ENCODE measurements around the gene GMPPA.

GMPPA gene

GRCh38 chr2:219527076-219527394, 28.3 kb downstream of the GMPPA start:
- Histone ChIP-seq H3K27ac (no peak overlapping the region), H3K4me3 (no peak overlapping the region)
- TF ChIP-seq, protein P1, sequence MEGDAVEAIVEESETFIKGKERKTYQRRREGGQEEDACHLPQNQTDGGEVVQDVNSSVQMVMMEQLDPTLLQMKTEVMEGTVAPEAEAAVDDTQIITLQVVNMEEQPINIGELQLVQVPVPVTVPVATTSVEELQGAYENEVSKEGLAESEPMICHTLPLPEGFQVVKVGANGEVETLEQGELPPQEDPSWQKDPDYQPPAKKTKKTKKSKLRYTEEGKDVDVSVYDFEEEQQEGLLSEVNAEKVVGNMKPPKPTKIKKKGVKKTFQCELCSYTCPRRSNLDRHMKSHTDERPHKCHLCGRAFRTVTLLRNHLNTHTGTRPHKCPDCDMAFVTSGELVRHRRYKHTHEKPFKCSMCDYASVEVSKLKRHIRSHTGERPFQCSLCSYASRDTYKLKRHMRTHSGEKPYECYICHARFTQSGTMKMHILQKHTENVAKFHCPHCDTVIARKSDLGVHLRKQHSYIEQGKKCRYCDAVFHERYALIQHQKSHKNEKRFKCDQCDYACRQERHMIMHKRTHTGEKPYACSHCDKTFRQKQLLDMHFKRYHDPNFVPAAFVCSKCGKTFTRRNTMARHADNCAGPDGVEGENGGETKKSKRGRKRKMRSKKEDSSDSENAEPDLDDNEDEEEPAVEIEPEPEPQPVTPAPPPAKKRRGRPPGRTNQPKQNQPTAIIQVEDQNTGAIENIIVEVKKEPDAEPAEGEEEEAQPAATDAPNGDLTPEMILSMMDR (IDR thresholded peaks at IDR 0.05): no peak
- no peak for DNase-seq (ENCODE audit: low spot score)

GRCh38 chr2:219527472-219527871, 28.8 kb downstream of the GMPPA start:
- TF ChIP-seq, protein P1 (IDR thresholded peaks at IDR 0.05): no peak
- no peak overlapping the region for H3K4me3 ChIP-seq
- DNase-seq (ENCODE audit: low spot score): no peak
- no peak overlapping the region for H3K27ac ChIP-seq

GRCh38 chr2:219530048-219530963, 31.6 kb downstream of the GMPPA start:
- Histone ChIP-seq H3K4me3 (peak overlapping the region; percentile 54), H3K27ac (no peak overlapping the region)
- peak; percentile 90 for DNase-seq (ENCODE audit: low spot score)
- TF ChIP-seq, protein P1 (IDR thresholded peaks at IDR 0.05): peak; percentile 91

DNA sequence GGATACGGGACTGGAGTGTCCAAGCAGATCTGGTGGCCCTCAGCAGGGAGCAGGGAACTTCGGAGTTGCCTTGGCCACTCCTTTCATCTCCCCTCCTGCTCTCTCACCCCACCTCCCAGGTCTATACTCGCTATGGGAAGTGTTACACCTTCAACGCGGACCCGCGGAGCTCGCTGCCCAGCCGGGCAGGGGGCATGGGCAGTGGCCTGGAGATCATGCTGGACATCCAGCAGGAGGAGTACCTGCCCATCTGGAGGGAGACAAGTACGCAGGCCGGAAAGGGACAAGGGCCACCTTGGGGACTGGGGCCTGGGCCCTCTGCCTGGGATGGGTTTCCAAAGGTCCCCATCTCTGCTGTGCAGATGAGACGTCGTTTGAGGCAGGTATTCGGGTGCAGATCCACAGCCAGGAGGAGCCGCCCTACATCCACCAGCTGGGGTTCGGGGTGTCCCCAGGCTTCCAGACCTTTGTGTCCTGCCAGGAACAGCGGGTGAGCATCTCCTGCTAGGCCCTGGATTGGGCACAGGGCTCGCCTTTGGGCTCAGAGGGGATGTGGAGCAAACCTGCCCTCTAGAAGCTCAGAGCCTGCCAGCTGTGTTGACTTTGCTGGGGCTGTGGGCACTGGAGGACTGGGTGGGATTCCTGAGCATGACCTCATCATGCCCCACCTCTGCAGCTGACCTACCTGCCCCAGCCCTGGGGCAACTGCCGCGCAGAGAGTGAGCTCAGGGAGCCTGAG, 33.1 kb downstream of the GMPPA start:
- TF ChIP-seq, protein P1 (IDR thresholded peaks at IDR 0.05): no peak
- no peak for DNase-seq (ENCODE audit: low spot score)
- Histone ChIP-seq H3K27ac (no peak overlapping the region), H3K4me3 (no peak overlapping the region)

DNA sequence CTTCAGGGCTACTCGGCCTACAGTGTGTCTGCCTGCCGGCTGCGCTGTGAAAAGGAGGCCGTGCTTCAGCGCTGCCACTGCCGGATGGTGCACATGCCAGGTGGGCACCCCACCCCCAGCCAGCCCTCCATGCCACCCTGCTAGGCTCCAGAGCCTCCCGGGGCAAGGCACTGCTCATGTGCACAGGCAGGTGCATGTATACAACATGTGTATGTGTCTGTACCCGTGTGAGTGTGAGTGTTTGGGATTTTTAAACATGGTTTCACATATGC, 33.6 kb downstream of the GMPPA start:
- H3K4me3 ChIP-seq: no peak overlapping the region
- no peak for DNase-seq (ENCODE audit: low spot score)
- H3K27ac ChIP-seq: no peak overlapping the region
- TF ChIP-seq, protein P1 (IDR thresholded peaks at IDR 0.05): no peak

DNA sequence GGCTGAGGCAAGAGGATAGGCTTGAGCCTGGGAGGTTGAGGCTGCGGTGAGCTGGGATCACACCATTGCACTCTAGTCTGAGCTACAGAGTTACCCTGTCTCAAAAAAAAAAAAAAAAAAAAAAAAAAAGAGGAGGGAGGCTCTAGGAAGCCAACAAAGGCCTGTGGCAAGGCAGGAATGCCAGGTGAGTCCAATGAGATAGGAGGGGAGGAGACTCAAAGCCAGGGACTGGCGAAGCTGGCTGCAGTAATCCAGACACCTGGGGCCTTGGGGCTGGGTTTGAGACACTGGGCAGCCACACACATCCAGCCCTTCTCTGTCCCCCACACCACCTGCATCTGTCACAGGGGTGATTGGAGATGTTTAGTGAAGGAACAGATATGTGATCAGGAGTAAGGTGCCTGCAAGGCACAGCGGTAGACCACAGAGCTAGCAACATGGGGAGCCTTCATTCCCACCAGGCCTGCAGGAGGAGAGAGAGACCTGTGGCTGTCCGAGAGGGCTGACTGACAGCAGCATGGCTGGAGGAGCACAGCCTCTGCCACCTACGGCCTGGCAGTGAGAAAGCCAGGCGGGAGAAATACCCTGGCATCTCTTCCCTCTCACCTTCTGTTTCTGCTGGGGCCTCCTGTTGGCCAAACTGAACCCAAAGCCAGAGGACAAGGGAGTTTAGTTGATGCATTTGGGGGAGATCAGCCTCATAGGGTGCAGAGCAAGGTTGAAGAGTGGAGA, 35.4 kb downstream of the GMPPA start:
- Histone ChIP-seq H3K27ac (no peak overlapping the region), H3K4me3 (no peak overlapping the region)
- no peak for DNase-seq (ENCODE audit: low spot score)
- TF ChIP-seq, protein P1 (IDR thresholded peaks at IDR 0.05): no peak

Measured in coronary artery (tissue), 2 donors.